GM10266 (cell line): Measurements from ENCODE around the gene ASB4.
"Not testable (repeated sequence)": the region's sequence is repeated elsewhere in the genome, so short reads cannot be mapped to it uniquely, and the experiment has no call there.

Experiments
- DNase-seq: peaks from one replicate; pipeline ENCODE4 v3.0.0; 2012; ENCODE audit errors: extremely low spot score
- CTCF ChIP-seq: IDR thresholded peaks from 2 replicates; pipeline ENCODE4 v1.5.1; 2012; ENCODE audit warnings: mild to moderate bottlenecking, low read depth; ENCODE audit not compliant: control insufficient read depth, insufficient read depth; ENCODE audit errors: missing control alignments

Gene ASB4

DNA sequence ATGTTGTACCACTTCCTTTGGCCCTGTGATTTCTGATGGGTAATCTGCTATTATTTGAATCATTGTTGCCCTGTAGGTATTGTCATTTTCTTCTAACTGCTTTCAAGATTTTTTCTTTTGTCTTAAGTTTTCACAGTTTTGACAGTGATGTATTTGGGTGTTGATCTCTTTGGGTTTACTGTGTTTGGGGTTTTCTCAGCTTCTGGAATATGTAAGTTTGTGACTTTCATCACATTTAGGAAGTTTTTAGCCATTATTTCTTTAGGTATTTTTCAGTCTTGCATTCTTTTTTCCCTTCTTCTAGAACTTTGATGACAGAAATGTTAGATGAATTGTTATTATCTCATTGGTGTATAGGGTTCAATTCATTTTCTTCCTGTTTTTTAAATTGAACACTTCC lies 27.8 kb upstream of the ASB4 start:
- TF ChIP-seq CTCF: no peak
- no peak for DNase-seq

- not testable (repeated sequence) for DNase-seq
Measured at GRCh38 chr7:95460653-95461052, 25.1 kb upstream of the ASB4 start.

DNA sequence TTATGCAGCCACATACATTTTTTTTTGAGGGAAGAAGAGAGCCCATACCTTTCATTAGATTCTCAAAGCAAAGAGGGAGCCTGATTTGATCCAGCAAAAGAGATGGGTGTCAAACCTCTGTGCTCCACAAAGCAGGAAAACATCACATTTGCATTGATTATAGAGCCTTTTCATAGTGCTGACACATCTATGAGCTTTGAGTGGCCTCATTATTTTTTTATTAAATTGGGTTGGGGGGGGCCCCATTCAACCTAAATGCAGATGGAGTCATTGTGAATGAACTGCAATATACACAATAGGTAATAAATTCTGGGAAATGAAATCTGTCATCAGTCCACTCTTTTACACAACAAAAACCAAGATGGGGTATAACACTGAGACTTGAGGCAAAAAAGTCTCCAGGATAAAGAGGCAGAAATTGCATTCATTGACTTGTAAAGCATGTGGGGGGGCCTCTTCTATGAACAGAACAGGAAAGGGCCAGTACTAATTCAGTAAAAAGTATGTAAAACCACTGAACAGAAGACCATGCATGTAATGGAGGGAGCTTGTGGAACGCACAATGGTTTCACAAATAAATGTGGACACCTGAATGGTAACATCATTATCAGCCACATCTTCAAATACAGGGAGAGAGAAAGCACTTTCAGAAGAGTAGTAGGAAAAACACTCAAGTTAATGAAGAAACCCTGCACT lies 17.7 kb upstream of the ASB4 start:
- DNase-seq: no peak
- no peak for TF ChIP-seq CTCF

DNA sequence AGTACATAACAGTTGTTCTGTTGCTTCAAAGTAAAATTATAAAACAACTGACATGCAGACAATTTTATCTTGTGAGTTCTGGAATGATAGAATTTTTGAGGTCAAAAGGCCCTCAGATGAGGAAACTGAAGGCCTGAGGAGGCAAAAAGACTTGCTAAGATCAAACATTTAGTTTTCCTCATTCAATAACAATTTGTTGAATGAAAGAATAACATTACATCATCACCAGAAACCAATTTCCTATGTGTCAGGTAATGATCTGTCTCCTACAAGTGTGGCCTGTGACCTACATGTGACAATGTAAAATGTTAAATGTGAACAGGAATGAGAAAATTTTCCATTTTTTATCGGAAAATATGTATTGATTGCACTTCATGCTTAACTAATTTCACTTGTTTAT lies 16.6 kb upstream of the ASB4 start:
- no peak for DNase-seq
- TF ChIP-seq CTCF: no peak

DNA sequence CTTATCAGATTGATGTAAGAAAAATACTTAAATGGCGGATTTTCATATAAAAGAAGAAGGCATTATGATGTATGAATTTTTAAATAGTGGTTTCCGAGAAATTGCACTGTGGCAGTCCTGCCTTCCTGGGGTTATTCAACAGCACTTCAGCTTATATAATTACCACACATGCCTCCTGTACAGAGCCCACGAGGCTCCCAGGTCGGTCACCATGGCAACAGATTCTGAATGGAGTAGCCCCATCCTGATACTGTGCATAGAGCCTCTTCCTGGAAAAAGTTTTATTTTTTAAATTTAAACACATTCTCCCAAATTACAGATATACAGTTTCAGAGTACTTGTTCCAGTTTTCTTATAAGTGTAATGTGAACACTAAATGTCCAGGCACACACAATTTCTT lies 15.9 kb upstream of the ASB4 start:
- no peak for DNase-seq

DNA sequence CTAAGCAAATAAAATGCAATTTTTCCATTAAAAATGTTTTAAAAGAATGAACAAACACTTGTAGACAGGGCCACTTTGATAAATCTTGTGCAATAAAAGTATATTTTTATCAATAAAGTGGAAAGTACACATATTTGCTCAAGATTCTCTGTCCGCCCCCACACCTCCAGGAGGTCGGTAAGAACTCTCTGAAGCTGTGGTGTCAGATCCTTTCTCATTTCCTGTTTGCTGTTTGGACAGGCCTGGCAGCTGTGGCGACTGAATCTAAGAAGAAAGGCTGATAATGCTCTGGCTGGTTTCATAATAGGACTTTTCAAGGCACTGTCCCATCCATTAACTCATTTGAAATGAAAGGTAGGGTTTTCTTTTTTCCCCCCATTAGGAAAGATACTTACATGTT lies 15.3 kb upstream of the ASB4 start:
- TF ChIP-seq CTCF: no peak
- DNase-seq: peak; percentile 49

More for the DNA sequence above, 15.9 kb upstream of the ASB4 start:
- no peak for TF ChIP-seq CTCF

DNA sequence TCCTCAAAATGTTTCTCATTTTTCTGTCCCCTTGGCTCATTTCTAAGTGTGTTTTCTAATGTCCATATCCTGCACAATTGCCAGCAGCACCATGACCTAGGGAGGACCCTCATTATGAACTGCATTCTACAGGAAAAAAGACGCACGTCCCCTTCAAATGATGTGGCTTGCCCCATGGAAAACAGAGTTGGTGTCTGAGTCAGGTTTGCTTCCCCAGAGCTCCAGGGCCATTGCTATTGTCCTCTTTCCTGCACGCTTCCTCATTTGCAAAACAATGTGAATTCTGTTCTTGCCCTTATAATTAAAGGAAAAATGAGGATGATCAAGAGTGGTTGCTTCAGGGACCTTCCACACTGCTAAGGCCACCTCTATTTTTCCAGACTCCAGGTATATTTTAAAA lies 14.7 kb upstream of the ASB4 start:
- no peak for TF ChIP-seq CTCF
- no peak for DNase-seq
